ENCODE measurements around the gene MALRD1. TPM values are rescaled to one million over a fixed set of nuclear protein-coding genes. Genes with fewer than 3 reads are reported as not detected.

MALRD1 gene
- total RNA-seq, 5 donors from 2014 or later (not counting 1 experiment from before 2014, with no cell fraction given), result 0.32 TPM; not detected in 4

GRCh38 chr10:19556666-19557065 lies 508.1 kb downstream of the MALRD1 start:
- H3K4me1 ChIP-seq (ENCODE audit: control insufficient read depth in 1 of 2, extremely low read depth in 1 of 2, insufficient read depth in 2 of 2, low read length in 2 of 2), result no peaks in the 10 kb centered on the region
- Mint-ChIP-seq H3K9me3 (peaks cover 5 to 22% (median 6%) of the 10 kb centered on the region in 3 donors), H3K4me1 (no peaks in the 10 kb centered on the region), H3K27me3 (no peaks in the 10 kb centered on the region), H3K36me3 (no peaks in the 10 kb centered on the region), H3K4me3 (no peak overlapping the region), H3K27ac (no peak overlapping the region)
- CTCF ChIA-PET, result no interaction called here
- H3K9me3 ChIP-seq, result no peaks in the 10 kb centered on the region
- POLR2A ChIA-PET, result no interaction called here
- H3K27me3 ChIP-seq (replicated peaks in 1 of 2; ENCODE audit: control insufficient read depth in 2 of 2, extremely low read depth in 1 of 2, insufficient read depth in 2 of 2, low read length in 1 of 2), result no peaks in the 10 kb centered on the region
- no peak for ATAC-seq (replicated peaks in 1 of 4)
- no peak overlapping the region for H3K27ac ChIP-seq (ENCODE audit: low read length)
- no peak for DNase-seq
- no peaks in the 10 kb centered on the region for H3K36me3 ChIP-seq (ENCODE audit: control insufficient read depth in 2 of 2, extremely low read depth in 1 of 2, insufficient read depth in 1 of 2, low read length in 1 of 2)
- no peak overlapping the region for H3K4me3 ChIP-seq (ENCODE audit: control insufficient read depth in 1 of 2, extremely low read depth in 1 of 2, low read length in 1 of 2)
- no CpG with 5 or more reads among the region's 2 CpGs for WGBS (ENCODE audit: insufficient coverage)

GRCh38 chr10:19561181-19561580 lies 512.6 kb downstream of the MALRD1 start:
- H3K27me3 Mint-ChIP-seq, result no peaks in the 10 kb centered on the region
- H3K27ac ChIP-seq (ENCODE audit: low read length), result no peak overlapping the region
- WGBS (ENCODE audit: insufficient coverage), result no CpG with 5 or more reads among the region's 1 CpG
- ChIA-PET CTCF (no interaction called here), POLR2A (no interaction called here)
- no peaks in the 10 kb centered on the region for H3K4me1 ChIP-seq (ENCODE audit: control insufficient read depth in 1 of 2, extremely low read depth in 1 of 2, insufficient read depth in 2 of 2, low read length in 2 of 2)
- H3K9me3 ChIP-seq, result no peaks in the 10 kb centered on the region
- no peak overlapping the region for H3K4me3 Mint-ChIP-seq
- ATAC-seq (replicated peaks in 1 of 4) (no peak), DNase-seq (no peak)
- H3K4me3 ChIP-seq (ENCODE audit: control insufficient read depth in 1 of 2, extremely low read depth in 1 of 2, low read length in 1 of 2), result no peak overlapping the region
- H3K36me3 Mint-ChIP-seq, result no peaks in the 10 kb centered on the region
- H3K27me3 ChIP-seq (replicated peaks in 1 of 2; ENCODE audit: control insufficient read depth in 2 of 2, extremely low read depth in 1 of 2, insufficient read depth in 2 of 2, low read length in 1 of 2), result no peaks in the 10 kb centered on the region
- H3K9me3 Mint-ChIP-seq, result peaks cover 0 to 8% (median 7%) of the 10 kb centered on the region in 3 donors
- no peaks in the 10 kb centered on the region for H3K4me1 Mint-ChIP-seq
- H3K27ac Mint-ChIP-seq, result no peak overlapping the region
- no peaks in the 10 kb centered on the region for H3K36me3 ChIP-seq (ENCODE audit: control insufficient read depth in 2 of 2, extremely low read depth in 1 of 2, insufficient read depth in 1 of 2, low read length in 1 of 2)

GRCh38 chr10:19563388-19564141 lies 515.0 kb downstream of the MALRD1 start:
- no peak for ATAC-seq (replicated peaks in 1 of 4)
- no peak for DNase-seq
- Histone ChIP-seq H3K27me3 (replicated peaks in 1 of 2; ENCODE audit: control insufficient read depth in 2 of 2, extremely low read depth in 1 of 2, insufficient read depth in 2 of 2, low read length in 1 of 2) (no peaks in the 10 kb centered on the region), H3K4me3 (ENCODE audit: control insufficient read depth in 1 of 2, extremely low read depth in 1 of 2, low read length in 1 of 2) (no peak overlapping the region), H3K27ac (ENCODE audit: low read length) (no peak overlapping the region), H3K4me1 (ENCODE audit: control insufficient read depth in 1 of 2, extremely low read depth in 1 of 2, insufficient read depth in 2 of 2, low read length in 2 of 2) (no peaks in the 10 kb centered on the region), H3K9me3 (no peaks in the 10 kb centered on the region), H3K36me3 (ENCODE audit: control insufficient read depth in 2 of 2, extremely low read depth in 1 of 2, insufficient read depth in 1 of 2, low read length in 1 of 2) (no peaks in the 10 kb centered on the region)
- ChIA-PET CTCF (no interaction called here), POLR2A (no interaction called here)
- H3K4me3 Mint-ChIP-seq, result no peak overlapping the region
- no peaks in the 10 kb centered on the region for H3K27me3 Mint-ChIP-seq
- H3K4me1 Mint-ChIP-seq, result no peaks in the 10 kb centered on the region
- H3K27ac Mint-ChIP-seq, result no peak overlapping the region
- peaks cover 0 to 4% (median 3%) of the 10 kb centered on the region in 3 donors for H3K9me3 Mint-ChIP-seq
- H3K36me3 Mint-ChIP-seq, result no peaks in the 10 kb centered on the region
- 89% methylated on average over 1 of the region's 4 CpGs for WGBS (ENCODE audit: insufficient coverage)

GRCh38 chr10:19570120-19570519 lies 521.5 kb downstream of the MALRD1 start:
- Mint-ChIP-seq H3K4me1 (no peaks in the 10 kb centered on the region), H3K27me3 (no peaks in the 10 kb centered on the region), H3K9me3 (peaks cover 0 to 4% (median 0%) of the 10 kb centered on the region in 3 donors), H3K4me3 (no peak overlapping the region), H3K27ac (no peak overlapping the region), H3K36me3 (no peaks in the 10 kb centered on the region)
- ChIA-PET POLR2A (no interaction called here), CTCF (no interaction called here)
- Histone ChIP-seq H3K9me3 (no peaks in the 10 kb centered on the region), H3K27ac (ENCODE audit: low read length) (no peak overlapping the region), H3K4me1 (ENCODE audit: control insufficient read depth in 1 of 2, extremely low read depth in 1 of 2, insufficient read depth in 2 of 2, low read length in 2 of 2) (no peaks in the 10 kb centered on the region), H3K36me3 (ENCODE audit: control insufficient read depth in 2 of 2, extremely low read depth in 1 of 2, insufficient read depth in 1 of 2, low read length in 1 of 2) (no peaks in the 10 kb centered on the region), H3K27me3 (replicated peaks in 1 of 2; ENCODE audit: control insufficient read depth in 2 of 2, extremely low read depth in 1 of 2, insufficient read depth in 2 of 2, low read length in 1 of 2) (no peaks in the 10 kb centered on the region), H3K4me3 (ENCODE audit: control insufficient read depth in 1 of 2, extremely low read depth in 1 of 2, low read length in 1 of 2) (no peak overlapping the region)
- no CpG with 5 or more reads among the region's 3 CpGs for WGBS (ENCODE audit: insufficient coverage)
- DNase-seq, result no peak
- no peak for ATAC-seq (replicated peaks in 1 of 4)

DNA sequence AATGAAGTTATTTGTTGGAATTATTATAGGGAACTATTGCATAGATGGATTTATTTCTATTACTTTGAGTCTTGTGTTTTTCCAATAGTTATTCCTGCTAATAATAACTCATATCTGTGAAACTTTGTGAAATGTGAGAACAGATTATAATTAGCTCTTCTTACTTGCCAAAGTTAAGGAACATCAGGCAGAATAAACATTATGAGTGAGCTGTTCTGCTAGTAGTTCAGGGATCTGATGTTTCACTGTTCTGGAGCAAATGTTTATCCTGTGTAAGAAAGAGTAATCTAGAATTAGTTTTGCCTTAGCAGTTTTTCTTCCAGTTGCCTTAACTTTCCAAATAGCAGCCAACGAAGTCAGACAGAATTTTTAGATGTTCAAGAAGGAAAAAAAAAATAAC lies 522.4 kb downstream of the MALRD1 start:
- Histone ChIP-seq H3K4me1 (ENCODE audit: control insufficient read depth in 1 of 2, extremely low read depth in 1 of 2, insufficient read depth in 2 of 2, low read length in 2 of 2) (no peaks in the 10 kb centered on the region), H3K4me3 (ENCODE audit: control insufficient read depth in 1 of 2, extremely low read depth in 1 of 2, low read length in 1 of 2) (no peak overlapping the region), H3K27me3 (replicated peaks in 1 of 2; ENCODE audit: control insufficient read depth in 2 of 2, extremely low read depth in 1 of 2, insufficient read depth in 2 of 2, low read length in 1 of 2) (no peaks in the 10 kb centered on the region), H3K9me3 (no peaks in the 10 kb centered on the region), H3K27ac (ENCODE audit: low read length) (no peak overlapping the region), H3K36me3 (ENCODE audit: control insufficient read depth in 2 of 2, extremely low read depth in 1 of 2, insufficient read depth in 1 of 2, low read length in 1 of 2) (no peaks in the 10 kb centered on the region)
- no peaks in the 10 kb centered on the region for H3K36me3 Mint-ChIP-seq
- WGBS (ENCODE audit: insufficient coverage), result no CpG with 5 or more reads among the region's 1 CpG
- no peaks in the 10 kb centered on the region for H3K27me3 Mint-ChIP-seq
- no peak for DNase-seq
- peaks cover 0 to 9% (median 0%) of the 10 kb centered on the region in 3 donors for H3K9me3 Mint-ChIP-seq
- ChIA-PET POLR2A (no interaction called here), CTCF (no interaction called here)
- no peaks in the 10 kb centered on the region for H3K4me1 Mint-ChIP-seq
- H3K27ac Mint-ChIP-seq, result no peak overlapping the region
- H3K4me3 Mint-ChIP-seq, result no peak overlapping the region
- ATAC-seq (replicated peaks in 1 of 4), result no peak

DNA sequence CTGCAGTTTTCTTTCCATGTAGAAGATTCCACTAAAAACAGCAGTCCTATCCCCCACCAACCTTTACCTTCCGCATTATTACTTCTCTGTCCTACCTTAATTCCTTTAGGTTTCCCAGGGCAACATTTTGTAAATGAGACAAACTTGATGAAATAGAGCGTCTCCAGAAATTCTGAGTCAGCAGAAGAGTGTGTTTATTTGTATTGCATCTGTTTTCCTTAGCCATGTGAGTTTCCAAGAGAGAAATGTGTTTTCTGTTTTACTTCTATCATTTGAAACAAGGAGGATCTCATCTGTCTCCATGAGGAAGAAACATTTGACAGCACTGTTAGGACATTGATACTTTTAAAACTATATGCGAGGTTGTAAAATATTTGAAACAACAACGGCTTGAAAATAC lies 523.5 kb downstream of the MALRD1 start:
- no CpG with 5 or more reads among the region's 4 CpGs for WGBS (ENCODE audit: insufficient coverage)
- H3K27ac Mint-ChIP-seq, result no peak overlapping the region
- no peaks in the 10 kb centered on the region for H3K36me3 ChIP-seq (ENCODE audit: control insufficient read depth in 2 of 2, extremely low read depth in 1 of 2, insufficient read depth in 1 of 2, low read length in 1 of 2)
- H3K4me1 Mint-ChIP-seq, result no peaks in the 10 kb centered on the region
- peaks cover 0 to 13% (median 3%) of the 10 kb centered on the region in 3 donors for H3K9me3 Mint-ChIP-seq
- H3K4me3 ChIP-seq (ENCODE audit: control insufficient read depth in 1 of 2, extremely low read depth in 1 of 2, low read length in 1 of 2), result no peak overlapping the region
- H3K4me3 Mint-ChIP-seq, result no peak overlapping the region
- H3K27me3 ChIP-seq (replicated peaks in 1 of 2; ENCODE audit: control insufficient read depth in 2 of 2, extremely low read depth in 1 of 2, insufficient read depth in 2 of 2, low read length in 1 of 2), result no peaks in the 10 kb centered on the region
- H3K36me3 Mint-ChIP-seq, result no peaks in the 10 kb centered on the region
- H3K27me3 Mint-ChIP-seq, result no peaks in the 10 kb centered on the region
- no peak overlapping the region for H3K27ac ChIP-seq (ENCODE audit: low read length)
- DNase-seq (no peak), ATAC-seq (replicated peaks in 1 of 4) (no peak)
- POLR2A ChIA-PET, result no interaction called here
- no peaks in the 10 kb centered on the region for H3K9me3 ChIP-seq
- H3K4me1 ChIP-seq (ENCODE audit: control insufficient read depth in 1 of 2, extremely low read depth in 1 of 2, insufficient read depth in 2 of 2, low read length in 2 of 2), result no peaks in the 10 kb centered on the region
- CTCF ChIA-PET, result no interaction called here
